Neuron (in vitro differentiated cells): ENCODE data around the gene ARRDC2.

ENCODE experiments used
- H2AFZ ChIP-seq: one replicate; pipeline ENCODE4 v1.6.1; 2013; ENCODE audit warnings: low read depth, mild to moderate bottlenecking, inconsistent platforms, low read length, moderate library complexity
- H3K27me3 ChIP-seq: one replicate; pipeline ENCODE4 v1.6.1; 2013; ENCODE audit warnings: low read length; ENCODE audit not compliant: insufficient read depth
- H3K36me3 ChIP-seq: one replicate; pipeline ENCODE4 v1.6.1; 2013; ENCODE audit warnings: low read length; ENCODE audit not compliant: insufficient read depth
- H3K4me1 ChIP-seq: one replicate; pipeline ENCODE4 v1.6.1; 2013; ENCODE audit warnings: low read length; ENCODE audit not compliant: insufficient read depth
- H3K4me3 ChIP-seq: 2 replicates; pipeline ENCODE4 v1.5.1; 2013; ENCODE audit warnings: mild to moderate bottlenecking, low read length, moderate library complexity
- H3K9me3 ChIP-seq: one replicate; pipeline ENCODE4 v1.6.1; 2013; ENCODE audit warnings: low read length

Gene ARRDC2

GRCh38 chr19:18060472-18060871 is 52.5 kb downstream of the ARRDC2 start:
- H3K9me3 ChIP-seq = no peaks in the 10 kb centered on the region
- no peak overlapping the region for H2AFZ ChIP-seq
- no peaks in the 10 kb centered on the region for H3K27me3 ChIP-seq
- peaks cover 3% of the 10 kb centered on the region for H3K4me1 ChIP-seq
- no peak overlapping the region for H3K4me3 ChIP-seq
- H3K36me3 ChIP-seq = no peaks in the 10 kb centered on the region

- Histone ChIP-seq H3K36me3 (no peaks in the 10 kb centered on the region), H3K4me1 (peaks cover 3% of the 10 kb centered on the region), H3K27me3 (no peaks in the 10 kb centered on the region), H3K4me3 (no peak overlapping the region), H2AFZ (no peak overlapping the region), H3K9me3 (no peaks in the 10 kb centered on the region)
Observed at GRCh38 chr19:18062028-18062427, 54.1 kb downstream of the ARRDC2 start.

DNA sequence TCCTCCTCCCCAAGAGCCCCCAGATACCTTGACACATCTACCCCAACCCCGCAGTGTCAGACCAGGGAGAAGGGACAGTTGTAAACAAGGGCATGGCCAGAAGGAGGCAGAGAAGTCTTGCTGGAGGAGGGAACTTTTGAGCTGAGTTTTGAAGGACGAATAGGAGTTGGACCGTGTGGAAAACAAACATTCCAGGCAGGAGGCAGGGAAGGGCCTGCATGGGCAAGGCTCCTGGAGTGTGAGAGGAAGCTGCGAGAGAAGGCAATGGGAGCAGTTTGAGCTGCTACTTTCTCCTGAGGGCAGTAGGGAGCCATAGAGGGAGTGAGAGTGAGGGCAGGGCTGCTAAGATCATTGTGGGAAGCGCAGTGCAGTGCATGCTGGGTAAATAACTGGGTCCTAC is 55.5 kb downstream of the ARRDC2 start:
- H3K36me3 ChIP-seq = no peaks in the 10 kb centered on the region
- peaks cover 3% of the 10 kb centered on the region for H3K4me1 ChIP-seq
- H3K9me3 ChIP-seq = no peaks in the 10 kb centered on the region
- no peak overlapping the region for H2AFZ ChIP-seq
- H3K4me3 ChIP-seq = no peak overlapping the region
- no peaks in the 10 kb centered on the region for H3K27me3 ChIP-seq
